ENCODE data around the gene TAGLN3.

DNA sequence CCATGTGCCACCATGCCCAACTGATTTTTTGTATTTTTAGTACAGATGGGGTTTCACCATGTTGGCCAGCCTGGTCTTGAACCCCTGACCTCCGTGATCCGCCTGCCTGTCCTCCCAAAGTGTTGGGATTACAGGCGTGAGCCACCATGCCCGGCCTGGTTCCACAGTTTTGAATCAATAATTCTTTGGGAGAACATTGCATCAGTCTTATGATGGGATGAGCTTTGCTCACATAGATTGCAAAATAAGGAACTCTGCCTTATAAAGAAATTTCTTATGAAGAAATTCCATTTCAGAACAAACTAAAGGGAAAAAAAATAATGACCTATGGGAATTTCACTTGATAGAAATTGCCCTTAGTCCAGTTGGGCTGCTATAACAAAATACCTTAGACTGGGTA, 20.0 kb downstream of the TAGLN3 start:
- TF ChIP-seq, protein P1, sequence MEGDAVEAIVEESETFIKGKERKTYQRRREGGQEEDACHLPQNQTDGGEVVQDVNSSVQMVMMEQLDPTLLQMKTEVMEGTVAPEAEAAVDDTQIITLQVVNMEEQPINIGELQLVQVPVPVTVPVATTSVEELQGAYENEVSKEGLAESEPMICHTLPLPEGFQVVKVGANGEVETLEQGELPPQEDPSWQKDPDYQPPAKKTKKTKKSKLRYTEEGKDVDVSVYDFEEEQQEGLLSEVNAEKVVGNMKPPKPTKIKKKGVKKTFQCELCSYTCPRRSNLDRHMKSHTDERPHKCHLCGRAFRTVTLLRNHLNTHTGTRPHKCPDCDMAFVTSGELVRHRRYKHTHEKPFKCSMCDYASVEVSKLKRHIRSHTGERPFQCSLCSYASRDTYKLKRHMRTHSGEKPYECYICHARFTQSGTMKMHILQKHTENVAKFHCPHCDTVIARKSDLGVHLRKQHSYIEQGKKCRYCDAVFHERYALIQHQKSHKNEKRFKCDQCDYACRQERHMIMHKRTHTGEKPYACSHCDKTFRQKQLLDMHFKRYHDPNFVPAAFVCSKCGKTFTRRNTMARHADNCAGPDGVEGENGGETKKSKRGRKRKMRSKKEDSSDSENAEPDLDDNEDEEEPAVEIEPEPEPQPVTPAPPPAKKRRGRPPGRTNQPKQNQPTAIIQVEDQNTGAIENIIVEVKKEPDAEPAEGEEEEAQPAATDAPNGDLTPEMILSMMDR (IDR thresholded peaks at IDR 0.05 in 4 of 5, conservative IDR thresholded peaks at IDR 0.05 in 1 of 5), result no peak
- no peak for TF ChIP-seq POLR2A (IDR thresholded peaks at IDR 0.05)

Measured in gastrocnemius medialis (tissue), 4 donors.